OCI-LY1 (cell line): ENCODE data around the gene KCNJ14.

ENCODE experiments used
- H2AFZ ChIP-seq: fragments of 200-600 bp; sonication (generic), shearing (Covaris generic); 2 replicates; pipeline ENCODE4 v1.6.0; 2014; ENCODE audit warnings: antibody characterized with exemption, mild to moderate bottlenecking, low read length
- H3F3A ChIP-seq: fragments of 200-600 bp; sonication (generic), shearing (Covaris generic); 2 replicates; pipeline ENCODE4 v1.6.0; 2014; ENCODE audit warnings: mild to moderate bottlenecking, antibody characterized with exemption, low read length, moderate library complexity; ENCODE audit not compliant: insufficient read depth
- H3K27ac ChIP-seq: fragments of 200-600 bp; sonication (generic); 2 replicates; pipeline ENCODE4 v1.5.1; 2014; ENCODE audit warnings: low read length, mixed run types, mild to moderate bottlenecking, low read depth; ENCODE audit not compliant: poor library complexity, severe bottlenecking
- H3K27me3 ChIP-seq: fragments of 200-600 bp; sonication (generic); 2 replicates; pipeline ENCODE4 v1.6.0; 2014; ENCODE audit warnings: antibody characterized with exemption, mild to moderate bottlenecking, low read length, moderate library complexity; ENCODE audit not compliant: insufficient read depth
- H3K36me3 ChIP-seq: fragments of 200-600 bp; sonication (generic); 2 replicates; pipeline ENCODE4 v1.6.1; 2014; ENCODE audit warnings: mild to moderate bottlenecking, antibody characterized with exemption, low read length, moderate library complexity, mixed read lengths; ENCODE audit not compliant: insufficient read depth
- H3K4me1 ChIP-seq: fragments of 200-600 bp; sonication (generic); 2 replicates; pipeline ENCODE4 v1.5.1; 2014; ENCODE audit warnings: mild to moderate bottlenecking, low read length, moderate library complexity; ENCODE audit not compliant: insufficient read depth, severe bottlenecking
- H3K4me2 ChIP-seq: fragments of 200-600 bp; sonication (generic), shearing (Covaris generic); 2 replicates; pipeline ENCODE4 v1.6.1; 2014; ENCODE audit warnings: low read length
- H3K4me3 ChIP-seq: fragments of 200-600 bp; sonication (generic); 2 replicates; pipeline ENCODE4 v1.5.1; 2014; ENCODE audit warnings: low read length, low read depth, mild to moderate bottlenecking, mixed read lengths; ENCODE audit not compliant: poor library complexity, severe bottlenecking
- H3K79me2 ChIP-seq: fragments of 200-600 bp; shearing (Covaris generic); 2 replicates; pipeline ENCODE4 v1.6.1; 2016; ENCODE audit warnings: mixed run types, low read length, mixed read lengths; ENCODE audit not compliant: insufficient read depth
- H3K9ac ChIP-seq: fragments of 200-600 bp; sonication (generic), shearing (Covaris generic); 2 replicates; pipeline ENCODE4 v1.6.1; 2014; ENCODE audit warnings: mild to moderate bottlenecking, low read length, mixed read lengths
- H3K9me2 ChIP-seq: fragments of 200-600 bp; sonication (generic), shearing (Covaris generic); 2 replicates; pipeline ENCODE4 v1.6.1; 2014; ENCODE audit warnings: low read depth, mild to moderate bottlenecking, low read length, mixed read lengths
- H3K9me3 ChIP-seq: fragments of 200-600 bp; shearing (Covaris generic); 2 replicates; pipeline ENCODE4 v1.6.1; 2014; ENCODE audit warnings: low read length, mixed read lengths
- H4K20me1 ChIP-seq: fragments of 200-600 bp; sonication (generic), shearing (Covaris generic); 2 replicates; pipeline ENCODE4 v1.6.0; 2016; ENCODE audit warnings: mild to moderate bottlenecking, low read length; ENCODE audit not compliant: insufficient read depth
- CTCF ChIP-seq: fragments of 200-600 bp; sonication (generic), shearing (Covaris generic); IDR thresholded peaks from 2 replicates; pipeline ENCODE4 v1.5.1; 2017; ENCODE audit warnings: mild to moderate bottlenecking, antibody characterized with exemption, low read length, moderate library complexity, mixed read lengths
- EZH2 ChIP-seq: fragments of 200-600 bp; sonication (generic), shearing (Covaris generic); IDR thresholded peaks from 2 replicates; pipeline ENCODE4 v1.8.0; 2017; ENCODE audit warnings: borderline replicate concordance, mixed run types, mild to moderate bottlenecking, antibody characterized with exemption, low read length, moderate library complexity, mixed read lengths

KCNJ14 gene

GRCh38 chr19:48415395-48415794 is 40.0 kb upstream of the KCNJ14 start:
- TF ChIP-seq EZH2: no peak
- TF ChIP-seq CTCF: no peak
- Histone ChIP-seq H3K9ac (no peak overlapping the region), H3K27ac (no peak overlapping the region), H3K4me2 (no peak overlapping the region), H3K9me2 (no peaks in the 10 kb centered on the region), H2AFZ (no peak overlapping the region), H3K79me2 (no peaks in the 10 kb centered on the region), H3K27me3 (no peaks in the 10 kb centered on the region), H3F3A (no peaks in the 10 kb centered on the region), H3K4me3 (no peak overlapping the region), H3K9me3 (no peaks in the 10 kb centered on the region), H3K36me3 (no peaks in the 10 kb centered on the region), H3K4me1 (peaks cover 5% of the 10 kb centered on the region), H4K20me1 (no peaks in the 10 kb centered on the region)

- Histone ChIP-seq H3K9me2 (no peaks in the 10 kb centered on the region), H2AFZ (no peak overlapping the region), H3K9me3 (no peaks in the 10 kb centered on the region), H3K4me3 (no peak overlapping the region), H3K9ac (no peak overlapping the region), H4K20me1 (no peaks in the 10 kb centered on the region), H3K4me2 (no peak overlapping the region), H3K36me3 (no peaks in the 10 kb centered on the region), H3K79me2 (no peaks in the 10 kb centered on the region), H3K4me1 (peaks cover 5% of the 10 kb centered on the region), H3K27me3 (no peaks in the 10 kb centered on the region), H3K27ac (no peak overlapping the region), H3F3A (no peaks in the 10 kb centered on the region)
- TF ChIP-seq CTCF (no peak), EZH2 (no peak)
These were observed 39.6 kb upstream of the KCNJ14 start for GRCh38 chr19:48415806-48416221.

GRCh38 chr19:48417421-48417820 is 38.0 kb upstream of the KCNJ14 start:
- Histone ChIP-seq H3K79me2 (no peaks in the 10 kb centered on the region), H3K36me3 (no peaks in the 10 kb centered on the region), H3K9me2 (no peaks in the 10 kb centered on the region), H3K9ac (no peak overlapping the region), H3K27me3 (no peaks in the 10 kb centered on the region), H3K4me3 (no peak overlapping the region), H4K20me1 (no peaks in the 10 kb centered on the region), H3K27ac (no peak overlapping the region), H3K4me1 (peaks cover 5% of the 10 kb centered on the region), H3K4me2 (no peak overlapping the region), H3K9me3 (no peaks in the 10 kb centered on the region), H3F3A (no peaks in the 10 kb centered on the region), H2AFZ (no peak overlapping the region)
- TF ChIP-seq EZH2 (no peak), CTCF (no peak)
